ENCODE results near the gene CHD1L. TPM values are rescaled to one million over a fixed set of nuclear protein-coding genes. Genes with fewer than 3 reads are reported as not detected.

The CHD1L gene
- total and polyA plus RNA-seq, 2 of the 13 experiments (the other 11 are each of a cell fraction or from before 2014, with no cell fraction given) = 74.3 to 111 TPM

DNA sequence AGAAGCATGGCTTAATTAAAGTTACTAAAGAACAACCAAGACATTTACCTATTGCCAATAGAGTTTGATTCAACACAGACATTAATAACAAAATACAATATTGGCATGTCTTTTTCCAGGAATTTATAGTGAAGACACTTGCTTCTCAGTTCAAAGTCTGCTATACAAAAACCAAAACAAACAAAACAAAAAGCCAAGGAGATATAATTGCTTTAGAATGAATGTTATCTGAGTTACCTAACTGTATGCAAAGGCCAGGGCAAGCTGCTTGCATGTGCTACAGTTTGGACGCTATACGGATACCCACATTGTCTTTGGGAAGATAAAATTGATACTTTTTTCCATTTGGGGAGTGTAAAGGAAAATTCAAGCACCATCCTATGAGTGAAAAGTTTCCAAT, 30.9 kb upstream of the CHD1L start:
- H3K36me3 ChIP-seq (replicated peaks in 1 of 2; ENCODE audit: control insufficient read depth in 1 of 2, insufficient read depth in 2 of 2, low read length in 2 of 2) = peaks cover 11 to 40% of the 10 kb centered on the region in 2 experiments
- no TSS peak for BruUV-seq (replicated peaks)
- TF ChIP-seq ZBTB33 (CRISPR knock-in tag; IDR thresholded peaks at IDR 0.05) (no peak), TFE3 (CRISPR knock-in tag; IDR thresholded peaks at IDR 0.05) (no peak), ADNP (CRISPR knock-in tag; IDR thresholded peaks at IDR 0.05) (no peak), AGO2 (optimal IDR thresholded peaks at IDR 0.05; ENCODE audit: low read depth, low read length) (peak; percentile 53), ZNF75D (CRISPR knock-in tag; IDR thresholded peaks at IDR 0.05; ENCODE audit: borderline replicate concordance) (no peak), ZFP90 (CRISPR knock-in tag; IDR thresholded peaks at IDR 0.05; ENCODE audit: borderline replicate concordance) (no peak), ARID3A (IDR thresholded peaks at IDR 0.05; ENCODE audit: low read depth, low read length) (peak; percentile 53; the same call in 1 of the 2 replicates), ZNF333 (CRISPR knock-in tag; IDR thresholded peaks at IDR 0.05; ENCODE audit: borderline replicate concordance) (no peak), ZNF572 (CRISPR knock-in tag; IDR thresholded peaks at IDR 0.05) (no peak), CREM (IDR thresholded peaks at IDR 0.05) (peak; percentile 50; the same call in 1 of the 2 replicates), CREM (CRISPR knock-in tag; IDR thresholded peaks at IDR 0.05) (no peak), CHD4 (IDR thresholded peaks at IDR 0.05; ENCODE audit: borderline replicate concordance, low read length) (no peak), SKI (IDR thresholded peaks at IDR 0.05; ENCODE audit: partially characterized antibody) (no peak), BCL6 (CRISPR knock-in tag; IDR thresholded peaks at IDR 0.05) (peak; percentile 90), ZNF883 (CRISPR knock-in tag; IDR thresholded peaks at IDR 0.05; ENCODE audit: not compliant biosample characterization) (no peak), ZNF614 (CRISPR knock-in tag; IDR thresholded peaks at IDR 0.05; ENCODE audit: borderline replicate concordance) (0 out of 2 replicates have a peak, but pooled peaks have one; percentile 25), SOX5 (CRISPR knock-in tag; IDR thresholded peaks at IDR 0.05; ENCODE audit: borderline replicate concordance) (peak; percentile 41; the same call in 1 of the 2 replicates)
- TF ChIP-seq, protein P1, sequence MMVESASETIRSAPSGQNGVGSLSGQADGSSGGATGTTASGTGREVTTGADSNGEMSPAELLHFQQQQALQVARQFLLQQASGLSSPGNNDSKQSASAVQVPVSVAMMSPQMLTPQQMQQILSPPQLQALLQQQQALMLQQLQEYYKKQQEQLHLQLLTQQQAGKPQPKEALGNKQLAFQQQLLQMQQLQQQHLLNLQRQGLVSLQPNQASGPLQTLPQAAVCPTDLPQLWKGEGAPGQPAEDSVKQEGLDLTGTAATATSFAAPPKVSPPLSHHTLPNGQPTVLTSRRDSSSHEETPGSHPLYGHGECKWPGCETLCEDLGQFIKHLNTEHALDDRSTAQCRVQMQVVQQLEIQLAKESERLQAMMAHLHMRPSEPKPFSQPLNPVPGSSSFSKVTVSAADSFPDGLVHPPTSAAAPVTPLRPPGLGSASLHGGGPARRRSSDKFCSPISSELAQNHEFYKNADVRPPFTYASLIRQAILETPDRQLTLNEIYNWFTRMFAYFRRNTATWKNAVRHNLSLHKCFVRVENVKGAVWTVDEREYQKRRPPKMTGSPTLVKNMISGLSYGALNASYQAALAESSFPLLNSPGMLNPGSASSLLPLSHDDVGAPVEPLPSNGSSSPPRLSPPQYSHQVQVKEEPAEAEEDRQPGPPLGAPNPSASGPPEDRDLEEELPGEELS (CRISPR knock-in tag; IDR thresholded peaks at IDR 0.05) = peak; percentile 55

More for the DNA sequence above, 30.9 kb upstream of the CHD1L start:
- in situ Hi-C loops (cut with HindIII; ENCODE audit: extremely low pct_ligation_motif_present, low pct_unique_long_range_greater_than_20kb) = no loop called here
- peak; percentile 66 for FAIRE-seq
- H3K4me1 ChIP-seq (ENCODE audit: insufficient read depth, low read length) = peaks cover 80% of the 10 kb centered on the region
- no peaks in the 10 kb centered on the region for H3K27me3 ChIP-seq (ENCODE audit: control insufficient read depth in 1 of 2, insufficient read depth in 2 of 2, low read length in 2 of 2)
- no peak overlapping the region for H2AFZ ChIP-seq (ENCODE audit: low read length)
- ChIA-PET CTCF (ENCODE audit: low intra/inter-chr PET ratio, low total read pairs) (interaction anchor here (1.4 kb wide), 1 partner anchor 31 kb away, joined by 6 read pairs; the partner anchor contains the start of gene CHD1L), POLR2A (interaction anchor here (1.3 to 7.6 kb wide), 7 partner anchors 10 to 43 kb away, joined by 4 to 101 read pairs (median 10); partner anchors contain the start of genes CHD1L and FMO5)
- no peak overlapping the region for H3K9ac ChIP-seq (ENCODE audit: insufficient read depth, low read depth, low read length)
- peak overlapping the region; percentile 75 for H3K27ac ChIP-seq (ENCODE audit: extremely low read length, insufficient read depth, low read length)
- peak overlapping the region; percentile 11; the same call in 1 of the 2 replicates for H3K4me2 ChIP-seq (ENCODE audit: low read depth, low read length)
- intact Hi-C loops (cut with micrococcal nuclease; ENCODE audit: unreplicated experiment) = no loop called here
- no peaks in the 10 kb centered on the region for H3K9me3 ChIP-seq (ENCODE audit: low read length)
- H3K4me3 ChIP-seq (replicated peaks in 1 of 3; ENCODE audit: insufficient read depth in 1 of 3, low read depth in 2 of 3, low read length in 3 of 3) = no peak overlapping the region
- 30% methylated on average over 2 of the region's 2 CpGs for WGBS (ENCODE audit: low lambda C conversion rate)
- peaks cover 20% of the 10 kb centered on the region for H3K79me2 ChIP-seq (ENCODE audit: insufficient read depth, low read length)
- H4K20me1 ChIP-seq (ENCODE audit: insufficient read depth, low read length) = no peaks in the 10 kb centered on the region
- peak; percentile 22; the same call in 1 of the 3 replicates for ATAC-seq
- DNase-seq (ENCODE audit: low spot score) = peak; percentile 73
